BLaER1 treated with 17β-estradiol and CSF1 and Interleukin-3, amounts not matched to agents 10 nM and 100 nM (cell line): ENCODE measurements around the gene CCR6.
"Not testable (repeated sequence)": the region's sequence is repeated elsewhere in the genome, so short reads cannot be mapped to it uniquely, and the experiment has no call there.

ENCODE experiments used
- H3K27ac ChIP-seq, 11 experiments: shearing (Covaris generic); formaldehyde crosslinking; 2 replicates each; pipeline ENCODE4 v1.8.1; 2022
- H3K27me3 ChIP-seq, 11 experiments: shearing (Covaris generic); formaldehyde crosslinking; 2 replicates each; pipeline ENCODE4 v1.8.1; 2022
- H3K36me3 ChIP-seq, 11 experiments: shearing (Covaris generic); formaldehyde crosslinking; 2 replicates each; pipeline ENCODE4 v1.8.1; 2022
- H3K4me1 ChIP-seq, 10 experiments: shearing (Covaris generic); formaldehyde crosslinking; 2 replicates each; pipeline ENCODE4 v1.8.1; 2022
- H3K4me2 ChIP-seq, 11 experiments: shearing (Covaris generic); formaldehyde crosslinking; 2 replicates each; pipeline ENCODE4 v1.8.1; 2022
- H3K4me3 ChIP-seq, 10 experiments: shearing (Covaris generic); formaldehyde crosslinking; 2 replicates each; pipeline ENCODE4 v1.8.1; 2022
- H3K9ac ChIP-seq, 11 experiments: shearing (Covaris generic); formaldehyde crosslinking; 2 replicates each; pipeline ENCODE4 v1.8.1; 2022
- H3K9me3 ChIP-seq, 11 experiments: shearing (Covaris generic); formaldehyde crosslinking; replicated peaks in 1 of 11; 2 replicates each; pipeline ENCODE4 v1.8.1; 2022
- H4K20me1 ChIP-seq, 11 experiments: shearing (Covaris generic); formaldehyde crosslinking; 2 replicates each; pipeline ENCODE4 v1.8.1; 2022
- Cebpa-rat ChIP-seq, 11 experiments: shearing (Covaris generic); IDR thresholded peaks; 2 replicates each; pipeline ENCODE4 v1.8.1; 2022

CCR6 gene

DNA sequence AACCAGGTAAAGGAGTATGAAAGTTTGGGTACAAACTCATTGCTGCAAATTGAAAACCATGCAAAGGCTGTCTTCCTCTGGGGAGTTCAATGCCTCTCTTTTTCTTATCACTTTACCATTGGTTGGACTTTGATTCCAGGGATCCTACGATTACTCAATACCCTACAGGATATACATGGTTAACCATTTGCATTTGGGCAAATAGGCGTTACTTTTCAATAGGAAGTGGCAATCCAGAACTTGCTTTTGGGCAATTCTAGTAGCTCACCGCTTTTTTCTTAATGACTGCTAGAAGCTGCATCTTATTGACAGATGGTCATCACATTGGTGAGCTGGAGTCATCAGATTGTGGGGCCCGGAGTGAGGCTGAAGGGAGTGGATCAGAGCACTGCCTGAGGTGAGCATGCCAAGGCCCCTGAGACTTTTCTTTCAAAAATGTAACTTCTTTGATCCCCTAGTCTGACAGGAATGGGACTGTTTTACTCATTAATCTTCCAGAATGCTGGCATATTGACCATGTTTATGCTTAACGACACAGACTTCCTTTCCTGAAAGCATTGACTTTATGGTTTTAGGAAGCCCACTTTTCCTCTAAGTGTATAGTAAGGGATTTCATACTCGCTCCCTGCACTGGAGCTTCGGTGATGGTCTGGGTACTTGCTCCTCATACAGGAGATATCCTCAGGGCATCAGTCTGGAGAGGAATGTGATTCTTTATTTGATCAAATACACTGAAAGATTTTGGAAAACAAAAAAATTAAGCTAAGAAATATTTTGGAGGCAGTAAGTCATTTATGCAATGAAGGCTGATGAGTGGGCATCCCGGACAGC, at the start of gene CCR6:
Gene CCR6, plus strand, starts transcription at position 270 of the 831 bp plus-strand sequence. CDS start 13,039 bp downstream, outside the sequence.
- peak in 1 of 11 experiments; percentile 35; a peak in 1 of 22 replicates for TF ChIP-seq Cebpa-rat (IDR thresholded peaks at IDR 0.05)
- H3K9me3 ChIP-seq: peaks cover 5 to 27% (median 14%) of the 10 kb centered on the region in 11 experiments; a peak in 21 of 22 replicates
- peak within 1 kb of the TSS; percentile 46 to 81 (median 74) for H3K4me2 ChIP-seq
- H3K36me3 ChIP-seq: no peaks in the 10 kb centered on the region
- H3K27me3 ChIP-seq: no peaks in the 10 kb centered on the region
- no peak within 1 kb of the TSS for H3K4me3 ChIP-seq
- no peaks in the 10 kb centered on the region for H4K20me1 ChIP-seq
- no peak within 1 kb of the TSS for H3K27ac ChIP-seq
- H3K4me1 ChIP-seq: peaks cover 28 to 67% (median 49%) of the 10 kb centered on the region in 10 experiments
- no peak within 1 kb of the TSS for H3K9ac ChIP-seq

DNA sequence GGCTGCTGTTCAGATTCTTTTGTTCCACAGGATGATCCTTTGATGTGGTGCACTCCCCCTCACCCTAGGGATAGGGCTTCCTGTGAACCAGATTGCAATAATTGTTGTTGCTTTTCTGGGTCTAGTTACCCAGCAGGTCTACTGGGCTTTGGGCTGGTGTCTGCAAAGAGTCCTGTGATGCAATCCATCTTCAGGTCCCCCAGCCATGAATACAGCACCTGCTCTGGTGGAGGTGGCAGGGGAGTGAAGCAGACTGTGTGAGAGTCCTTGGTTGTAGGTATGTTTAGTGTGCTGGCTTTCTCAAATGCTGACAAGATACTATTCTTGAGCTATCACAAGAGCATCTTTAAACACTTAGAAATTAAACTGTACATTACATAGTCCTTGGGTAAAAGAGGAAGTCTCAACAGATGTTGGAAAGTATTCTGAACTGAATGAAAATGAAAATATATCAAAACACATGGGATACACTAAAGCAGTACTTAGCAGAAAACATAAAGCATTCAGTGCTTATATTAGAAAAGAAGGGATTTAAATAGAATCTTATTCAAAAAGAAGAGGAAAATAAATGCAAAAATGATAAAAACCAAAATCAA, 49.1 kb upstream of the CCR6 start:
- Histone ChIP-seq H3K4me2 (peak overlapping the region in 8 of 11 experiments; percentile 41 to 66 (median 62); a peak in 17 of 22 replicates), H3K9me3 (peaks cover 38 to 62% (median 43%) of the 10 kb centered on the region in 11 experiments), H3K27me3 (no peaks in the 10 kb centered on the region), H4K20me1 (no peaks in the 10 kb centered on the region), H3K4me3 (no peak overlapping the region), H3K27ac (peak overlapping the region in 6 of 11 experiments; percentile 5 to 63 (median 51); a peak in 10 of 22 replicates), H3K4me1 (peaks cover 0 to 26% (median 19%) of the 10 kb centered on the region in 10 experiments; a peak in 16 of 20 replicates), H3K36me3 (no peaks in the 10 kb centered on the region), H3K9ac (no peak overlapping the region; a peak in 1 of 22 replicates)
- TF ChIP-seq Cebpa-rat (IDR thresholded peaks at IDR 0.05): peak in 8 of 11 experiments; percentile 29 to 96 (median 83); a peak in 13 of 22 replicates

DNA sequence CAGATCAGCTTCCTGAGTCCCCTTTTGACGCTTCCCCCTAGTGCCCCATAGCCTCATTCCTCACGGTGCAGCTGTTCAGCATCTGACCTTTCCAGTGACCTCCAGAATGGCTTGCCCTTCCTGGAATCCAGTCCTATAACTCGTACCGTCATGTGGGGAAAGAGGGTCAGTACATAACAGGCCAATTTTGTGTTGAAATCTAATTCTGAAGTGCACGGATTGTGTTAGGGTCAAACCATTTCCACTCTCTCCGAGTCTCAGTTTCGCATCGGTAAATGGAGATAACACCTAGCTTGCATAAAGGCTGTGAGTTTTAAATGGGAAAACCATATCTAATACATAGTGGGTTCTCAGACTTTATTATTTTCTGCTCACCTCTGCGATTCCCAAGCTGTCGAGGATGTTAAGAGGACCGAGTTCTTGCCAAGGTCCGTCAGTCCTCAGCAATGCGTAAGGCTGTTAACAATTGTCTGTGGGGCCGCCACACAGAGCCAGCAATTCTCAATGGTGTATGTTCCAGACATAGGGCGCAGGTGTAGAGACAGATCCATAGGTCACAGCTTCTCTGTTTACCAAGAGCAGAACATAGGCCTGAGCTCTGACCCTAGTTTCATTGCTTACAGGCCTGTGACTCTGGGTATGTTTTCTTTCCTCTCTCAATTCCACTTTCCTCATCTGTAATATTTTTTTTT, 45.5 kb upstream of the CCR6 start:
- TF ChIP-seq Cebpa-rat (IDR thresholded peaks at IDR 0.05): no peak
- H3K27ac ChIP-seq: no peak overlapping the region
- H3K4me3 ChIP-seq: no peak overlapping the region
- H3K36me3 ChIP-seq: no peaks in the 10 kb centered on the region
- no peak overlapping the region for H3K9ac ChIP-seq
- no peaks in the 10 kb centered on the region for H4K20me1 ChIP-seq
- H3K4me2 ChIP-seq: no peak overlapping the region
- peaks cover 14 to 45% (median 35%) of the 10 kb centered on the region in 10 experiments for H3K4me1 ChIP-seq
- peaks cover 22 to 48% (median 32%) of the 10 kb centered on the region in 11 experiments for H3K9me3 ChIP-seq
- H3K27me3 ChIP-seq: no peaks in the 10 kb centered on the region

DNA sequence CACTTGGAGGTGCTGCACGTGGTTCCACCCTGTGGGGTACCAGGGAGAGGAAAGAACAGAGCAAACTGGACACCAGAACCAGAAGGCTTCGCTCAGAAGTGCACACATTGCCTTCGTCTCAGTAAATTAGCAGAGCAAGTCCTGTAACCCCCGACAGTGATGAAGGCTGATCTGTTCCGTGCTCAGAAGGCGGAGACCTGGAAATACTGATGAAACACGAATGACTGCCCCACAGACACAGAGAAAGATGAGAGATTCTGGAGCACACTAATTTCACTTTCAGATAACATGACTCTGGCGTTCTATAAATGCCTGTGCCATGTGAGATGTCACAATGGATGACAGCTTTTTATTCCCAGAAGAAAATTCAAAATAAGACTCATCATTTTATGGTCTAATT, 44.2 kb upstream of the CCR6 start:
- Histone ChIP-seq H3K9ac (no peak overlapping the region), H3K4me3 (no peak overlapping the region), H4K20me1 (no peaks in the 10 kb centered on the region), H3K4me1 (peaks cover 14 to 40% (median 29%) of the 10 kb centered on the region in 10 experiments), H3K36me3 (no peaks in the 10 kb centered on the region), H3K27ac (no peak overlapping the region; a peak in 1 of 22 replicates), H3K9me3 (peaks cover 8 to 34% (median 23%) of the 10 kb centered on the region in 11 experiments; a peak in 19 of 22 replicates), H3K4me2 (peak overlapping the region in 6 of 11 experiments; percentile 13 to 75 (median 50); a peak in 9 of 22 replicates), H3K27me3 (no peaks in the 10 kb centered on the region)
- no peak for TF ChIP-seq Cebpa-rat (IDR thresholded peaks at IDR 0.05)

DNA sequence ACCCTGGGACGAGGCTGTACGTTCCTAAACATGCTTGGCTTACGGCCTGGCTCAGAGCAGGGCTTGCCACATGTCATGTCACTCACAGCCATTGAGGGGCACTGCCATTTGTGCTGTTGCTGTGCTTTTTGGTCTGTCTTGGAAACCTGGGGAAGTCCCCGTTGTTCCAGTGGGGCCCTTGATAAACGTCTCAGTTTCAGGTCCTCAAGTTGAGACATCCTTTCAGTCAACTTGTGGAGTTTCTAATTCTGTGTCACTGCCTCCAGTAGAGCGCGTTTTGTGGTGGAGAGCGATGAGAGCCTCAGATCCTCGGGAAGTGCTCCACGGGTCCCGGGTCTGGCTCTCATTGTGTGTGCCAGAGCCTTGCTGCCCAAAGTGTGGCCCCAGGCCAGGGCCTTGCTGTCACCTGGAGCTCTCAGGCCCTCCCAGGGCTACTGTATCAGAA, 43.0 kb upstream of the CCR6 start:
- Histone ChIP-seq H3K36me3 (no peaks in the 10 kb centered on the region), H3K4me2 (peak overlapping the region; percentile 41 to 78 (median 67)), H3K27me3 (no peaks in the 10 kb centered on the region), H3K9ac (peak overlapping the region in 6 of 11 experiments; percentile 7 to 28 (median 24); a peak in 3 of 22 replicates), H3K27ac (peak overlapping the region in 10 of 11 experiments; percentile 30 to 72 (median 55); a peak in 17 of 22 replicates), H4K20me1 (no peaks in the 10 kb centered on the region), H3K4me1 (peaks cover 14 to 29% (median 21%) of the 10 kb centered on the region in 10 experiments), H3K4me3 (no peak overlapping the region), H3K9me3 (peaks cover 8 to 33% (median 23%) of the 10 kb centered on the region in 11 experiments; a peak in 19 of 22 replicates)
- TF ChIP-seq Cebpa-rat (IDR thresholded peaks at IDR 0.05): peak in 1 of 11 experiments; percentile 67; a peak in 1 of 22 replicates

DNA sequence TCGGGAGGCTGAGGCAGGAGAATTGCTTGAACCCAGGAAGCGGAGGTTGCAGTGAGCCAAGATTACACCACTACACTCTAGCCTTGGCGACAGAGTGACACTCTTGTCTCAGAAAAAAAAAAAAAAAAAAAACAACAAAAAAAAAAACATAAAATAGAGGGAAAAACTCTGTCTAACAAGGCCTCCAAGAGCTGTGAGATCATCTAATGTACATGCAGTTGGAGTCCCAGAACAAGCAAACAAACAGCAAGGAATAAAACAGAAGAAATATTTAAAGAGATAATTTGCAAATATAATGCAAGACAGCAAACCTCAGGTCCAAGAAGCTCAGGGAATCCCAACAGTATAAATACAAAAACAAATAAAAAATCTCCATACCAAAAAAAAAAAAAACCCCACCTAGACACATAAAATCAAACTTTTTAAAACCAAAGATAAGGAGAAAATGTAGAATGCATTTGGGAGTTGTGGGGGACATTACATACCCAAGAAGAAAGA, 35.0 kb upstream of the CCR6 start:
- no peak overlapping the region; a peak in 1 of 20 replicates for H3K4me3 ChIP-seq
- 0 out of 22 replicates have a peak overlapping the region, but pooled peaks of 1 of the 11 experiments have one; percentile 36 for H3K27ac ChIP-seq

DNA sequence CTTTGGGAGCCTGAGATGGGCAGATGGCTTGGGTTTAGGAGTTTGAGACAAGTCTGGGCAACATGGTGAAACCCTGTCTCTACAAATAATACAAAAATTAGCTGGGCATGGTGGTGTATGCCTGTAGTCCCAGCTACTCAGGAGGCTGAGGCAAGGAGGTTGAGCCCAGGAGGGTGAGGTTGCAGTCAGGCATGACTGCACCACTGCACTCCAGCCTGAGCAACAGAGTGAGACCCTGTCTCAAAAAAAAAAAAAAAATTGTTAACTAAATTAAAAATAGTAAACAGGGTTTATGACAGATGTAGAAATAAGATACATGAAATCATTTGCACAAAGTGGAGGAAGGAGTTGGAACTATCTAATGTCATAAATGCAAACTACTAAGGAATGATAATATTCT, 34.2 kb upstream of the CCR6 start:
- TF ChIP-seq Cebpa-rat (IDR thresholded peaks at IDR 0.05): peak in 1 of 11 experiments; percentile 10; a peak in 1 of 22 replicates
- H3K4me1 ChIP-seq: peaks cover 48 to 60% (median 55%) of the 10 kb centered on the region in 10 experiments
- H3K36me3 ChIP-seq, H3K4me3 ChIP-seq, H3K9ac ChIP-seq, H4K20me1 ChIP-seq: not testable (repeated sequence)
- peak overlapping the region in 10 of 11 experiments; percentile 11 to 99 (median 90); a peak in 18 of 22 replicates for H3K4me2 ChIP-seq
- H3K27ac ChIP-seq: peak overlapping the region in 5 of 11 experiments; percentile 39 to 85 (median 80); a peak in 10 of 22 replicates
- peaks cover 18 to 35% (median 24%) of the 10 kb centered on the region in 11 experiments for H3K9me3 ChIP-seq
- H3K27me3 ChIP-seq: peaks cover 0 to 16% (median 0%) of the 10 kb centered on the region in 11 experiments; a peak in 3 of 22 replicates

More for the DNA sequence above, 35.0 kb upstream of the CCR6 start:
- Histone ChIP-seq H4K20me1 (no peaks in the 10 kb centered on the region), H3K4me2 (peak overlapping the region in 1 of 11 experiments; percentile 95; a peak in 1 of 22 replicates), H3K4me1 (peaks cover 39 to 51% (median 46%) of the 10 kb centered on the region in 10 experiments), H3K27me3 (peaks cover 0 to 10% (median 0%) of the 10 kb centered on the region in 11 experiments; a peak in 3 of 22 replicates), H3K36me3 (peaks cover 0 to 5% (median 0%) of the 10 kb centered on the region in 11 experiments; a peak in 1 of 22 replicates), H3K9ac (no peak overlapping the region), H3K9me3 (peaks cover 18 to 35% (median 26%) of the 10 kb centered on the region in 11 experiments)
- TF ChIP-seq Cebpa-rat (IDR thresholded peaks at IDR 0.05): no peak
